Karpas-422 (cell line): ENCODE data around the gene SSTR3. TPM values are rescaled to one million over a fixed set of nuclear protein-coding genes. Genes with fewer than 3 reads are reported as not detected.
A peak's percentile ranks its signal among the peaks of the same experiment; 100 is the strongest.

Experiments
- DNase-seq: peaks from one replicate; pipeline ENCODE4 v3.0.0-alpha.2; 2015
- H2AFZ ChIP-seq: fragments of 200-600 bp; sonication (generic); 2 replicates; pipeline ENCODE4 v1.6.1; 2014; ENCODE audit warnings: antibody characterized with exemption, low read length, mixed read lengths
- H3K27ac ChIP-seq: fragments of 200-600 bp; sonication (generic); 2 replicates; pipeline ENCODE4 v1.5.1; 2014; ENCODE audit warnings: mild to moderate bottlenecking, low read length, moderate library complexity
- H3K27me3 ChIP-seq: fragments of 200-600 bp; sonication (generic); 2 replicates; pipeline ENCODE4 v1.6.1; 2014; ENCODE audit warnings: low read length, mixed read lengths
- H3K36me3 ChIP-seq: fragments of 200-600 bp; sonication (generic); 2 replicates; pipeline ENCODE4 v1.6.1; 2014; ENCODE audit warnings: low read length, mixed read lengths; ENCODE audit not compliant: insufficient read depth
- H3K4me1 ChIP-seq: fragments of 200-600 bp; sonication (generic); 2 replicates; pipeline ENCODE4 v1.6.1; 2014; ENCODE audit warnings: mild to moderate bottlenecking, low read length, mixed read lengths
- H3K4me2 ChIP-seq: fragments of 200-600 bp; sonication (generic); 2 replicates; pipeline ENCODE4 v1.6.1; 2014; ENCODE audit warnings: low read length, low read depth, mild to moderate bottlenecking; ENCODE audit not compliant: poor library complexity, severe bottlenecking
- H3K4me3 ChIP-seq: fragments of 200-600 bp; sonication (generic); 2 replicates; pipeline ENCODE4 v1.5.1; 2014; ENCODE audit warnings: mild to moderate bottlenecking, antibody characterized with exemption, low read length, mixed read lengths
- H3K79me2 ChIP-seq: fragments of 200-600 bp; sonication (generic); 2 replicates; pipeline ENCODE4 v1.6.1; 2014; ENCODE audit warnings: mild to moderate bottlenecking, low read length, mixed read lengths
- H3K9ac ChIP-seq: fragments of 200-600 bp; sonication (generic); 2 replicates; pipeline ENCODE4 v1.6.0; 2014; ENCODE audit warnings: low read length
- H3K9me2 ChIP-seq: fragments of 200-600 bp; sonication (generic), shearing (Covaris generic); replicated peaks from 2 replicates; pipeline ENCODE4 v1.6.0; 2014; ENCODE audit warnings: mild to moderate bottlenecking, low read length, moderate library complexity; ENCODE audit not compliant: insufficient read depth
- H3K9me3 ChIP-seq: fragments of 300-700, 200-600 bp; sonication (generic); 2 replicates; pipeline ENCODE4 v1.6.1; 2014; ENCODE audit warnings: low read length, mixed read lengths
- H4K20me1 ChIP-seq: fragments of 200-600 bp; sonication (generic); 2 replicates; pipeline ENCODE4 v1.6.1; 2014; ENCODE audit warnings: mild to moderate bottlenecking, antibody characterized with exemption, low read length, low read depth; ENCODE audit not compliant: insufficient read depth
- total RNA-seq: library from RNA; depleted of rRNA; stranded (reverse); fragments of >200 nt; shearing (Covaris generic); gene quantifications from 2 replicates; pipeline ENCODE4 v1.2.3, GENCODE V29; 2014; ENCODE audit warnings: low replicate concordance

Gene SSTR3
- total RNA-seq, 1 experiment from 2014 or later = not detected

DNA sequence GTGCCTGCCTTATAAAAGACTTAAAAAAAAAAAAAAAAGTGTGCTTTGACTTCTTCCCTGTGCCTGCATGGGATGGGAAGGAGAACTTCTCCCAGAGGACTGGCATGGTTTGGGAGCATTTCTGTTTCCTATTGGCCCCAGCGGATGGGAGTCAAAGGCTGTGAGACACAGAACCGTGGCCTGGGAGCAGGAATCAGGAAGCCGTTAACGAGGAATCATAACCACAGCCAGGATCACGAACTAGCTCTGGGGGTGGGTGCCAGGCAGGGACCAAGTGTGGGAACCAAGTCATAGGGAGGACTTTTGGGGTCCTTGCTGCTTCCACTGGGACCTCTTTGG, 24.8 kb downstream of the SSTR3 start:
- Histone ChIP-seq H3K27me3 (no peaks in the 10 kb centered on the region), H3K9ac (no peak overlapping the region), H3K4me1 (peaks cover 2% of the 10 kb centered on the region; the same call in 1 of the 2 replicates), H3K4me3 (no peak overlapping the region), H3K4me2 (no peak overlapping the region), H4K20me1 (no peaks in the 10 kb centered on the region), H3K9me2 (no peaks in the 10 kb centered on the region), H3K27ac (no peak overlapping the region), H3K9me3 (no peaks in the 10 kb centered on the region), H3K36me3 (no peaks in the 10 kb centered on the region), H2AFZ (no peak overlapping the region), H3K79me2 (no peaks in the 10 kb centered on the region)
- DNase-seq = no peak

- Histone ChIP-seq H3K36me3 (no peaks in the 10 kb centered on the region), H3K4me2 (no peak overlapping the region), H3K9ac (no peak overlapping the region), H3K27me3 (no peaks in the 10 kb centered on the region), H3K9me2 (no peaks in the 10 kb centered on the region), H3K79me2 (no peaks in the 10 kb centered on the region), H2AFZ (no peak overlapping the region), H3K9me3 (no peaks in the 10 kb centered on the region), H3K4me3 (no peak overlapping the region), H3K4me1 (peaks cover 2% of the 10 kb centered on the region; the same call in 1 of the 2 replicates), H3K27ac (no peak overlapping the region), H4K20me1 (no peaks in the 10 kb centered on the region)
- DNase-seq = no peak
Observed at GRCh38 chr22:37186997-37187522, 25.2 kb downstream of the SSTR3 start.

DNA sequence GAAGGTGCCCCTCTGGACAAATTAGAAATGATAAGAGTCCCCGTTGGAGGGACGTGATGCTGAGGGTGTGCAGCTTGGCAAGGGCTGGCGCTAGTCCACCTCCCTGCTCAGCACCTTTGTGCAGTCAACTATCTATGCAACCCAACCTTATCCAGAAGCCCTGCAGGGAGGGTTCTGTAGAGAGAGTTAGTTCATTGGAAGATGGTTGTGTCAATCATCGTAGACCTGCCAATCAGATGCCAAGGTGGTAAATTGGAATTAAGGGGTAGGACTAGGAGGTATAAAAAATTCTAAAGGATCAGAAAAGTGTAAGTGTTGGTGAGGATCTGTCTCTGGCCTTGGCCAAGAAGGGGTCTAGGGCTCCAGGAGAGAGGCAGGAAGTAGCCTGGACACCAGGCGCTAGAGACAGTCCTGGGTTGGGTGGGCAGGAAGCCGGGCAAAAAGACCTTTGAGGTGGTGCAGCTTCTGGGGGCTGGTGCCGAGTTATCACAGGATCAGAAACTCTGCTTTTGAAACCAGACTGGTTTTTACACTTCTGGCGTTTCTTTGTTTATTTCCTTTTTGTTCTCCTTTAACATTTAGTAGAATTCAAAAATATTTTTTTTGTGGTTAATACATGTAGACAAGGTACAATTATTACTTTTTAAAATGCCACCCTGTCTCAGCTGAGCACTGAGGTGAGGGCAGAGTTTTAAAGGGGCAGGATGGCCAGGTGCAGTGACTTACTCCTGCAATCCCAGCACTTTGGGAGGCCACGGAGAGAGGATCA, 25.9 kb downstream of the SSTR3 start:
- Histone ChIP-seq H3K27me3 (no peaks in the 10 kb centered on the region), H3K79me2 (no peaks in the 10 kb centered on the region), H3K9ac (no peak overlapping the region), H3K9me3 (no peaks in the 10 kb centered on the region), H4K20me1 (no peaks in the 10 kb centered on the region), H3K4me2 (no peak overlapping the region), H3K27ac (no peak overlapping the region), H3K4me3 (no peak overlapping the region), H3K36me3 (no peaks in the 10 kb centered on the region), H3K4me1 (peaks cover 2% of the 10 kb centered on the region; the same call in 1 of the 2 replicates), H2AFZ (no peak overlapping the region), H3K9me2 (no peaks in the 10 kb centered on the region)
- peak; percentile 94 for DNase-seq

- H3K36me3 ChIP-seq = no peaks in the 10 kb centered on the region
- H3K79me2 ChIP-seq = no peaks in the 10 kb centered on the region
- no peak for DNase-seq
- no peak overlapping the region for H3K4me2 ChIP-seq
- no peaks in the 10 kb centered on the region for H3K9me2 ChIP-seq
- H3K4me3 ChIP-seq = no peak overlapping the region
- peaks cover 2% of the 10 kb centered on the region; the same call in 1 of the 2 replicates for H3K4me1 ChIP-seq
- no peak overlapping the region for H3K27ac ChIP-seq
- no peaks in the 10 kb centered on the region for H4K20me1 ChIP-seq
- H2AFZ ChIP-seq = no peak overlapping the region
- no peaks in the 10 kb centered on the region for H3K9me3 ChIP-seq
- no peak overlapping the region for H3K9ac ChIP-seq
- H3K27me3 ChIP-seq = no peaks in the 10 kb centered on the region
Observed at GRCh38 chr22:37185646-37186227, 26.5 kb downstream of the SSTR3 start.

DNA sequence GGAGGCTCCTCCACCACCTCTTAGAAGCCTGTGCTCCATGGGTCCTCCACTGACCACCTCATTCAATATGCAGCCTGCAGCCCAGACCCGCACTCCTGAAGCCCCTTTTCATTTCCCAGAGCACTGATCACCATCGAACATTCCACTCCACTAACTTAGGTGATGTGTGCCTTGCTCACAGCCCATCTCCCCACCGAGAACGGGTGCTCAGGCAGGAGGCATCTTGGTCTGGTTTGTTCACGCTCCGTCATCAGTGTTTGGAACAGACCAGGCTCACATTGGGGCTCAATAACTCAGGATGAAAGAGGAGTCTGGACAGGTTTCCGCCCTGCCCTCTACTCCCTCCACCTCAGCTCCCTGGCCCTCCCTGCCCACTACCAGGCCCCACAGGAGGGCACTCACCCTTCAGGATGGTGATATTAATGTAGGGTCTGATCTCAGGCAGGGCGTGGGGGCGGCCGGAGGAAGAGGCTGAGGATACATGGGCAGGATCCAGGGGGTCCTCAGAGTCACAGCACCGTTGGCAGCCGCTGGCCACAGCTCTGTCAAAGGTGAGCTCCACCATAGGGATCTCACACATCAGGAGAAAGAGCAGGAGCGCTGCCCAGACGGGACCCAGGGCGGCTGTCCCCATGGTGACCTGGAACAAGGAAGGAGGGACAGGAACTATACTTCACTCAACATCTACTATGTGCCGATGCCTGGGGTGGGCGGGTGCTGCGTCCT, 27.3 kb downstream of the SSTR3 start:
- no peaks in the 10 kb centered on the region for H3K79me2 ChIP-seq
- no peaks in the 10 kb centered on the region for H3K9me3 ChIP-seq
- no peak overlapping the region for H3K4me3 ChIP-seq
- no peak overlapping the region for H3K27ac ChIP-seq
- H3K9me2 ChIP-seq = no peaks in the 10 kb centered on the region
- no peak overlapping the region for H2AFZ ChIP-seq
- H3K4me2 ChIP-seq = no peak overlapping the region
- no peaks in the 10 kb centered on the region for H3K27me3 ChIP-seq
- H3K9ac ChIP-seq = no peak overlapping the region
- H3K4me1 ChIP-seq = no peaks in the 10 kb centered on the region
- H3K36me3 ChIP-seq = no peaks in the 10 kb centered on the region
- DNase-seq = no peak
- H4K20me1 ChIP-seq = no peaks in the 10 kb centered on the region

DNA sequence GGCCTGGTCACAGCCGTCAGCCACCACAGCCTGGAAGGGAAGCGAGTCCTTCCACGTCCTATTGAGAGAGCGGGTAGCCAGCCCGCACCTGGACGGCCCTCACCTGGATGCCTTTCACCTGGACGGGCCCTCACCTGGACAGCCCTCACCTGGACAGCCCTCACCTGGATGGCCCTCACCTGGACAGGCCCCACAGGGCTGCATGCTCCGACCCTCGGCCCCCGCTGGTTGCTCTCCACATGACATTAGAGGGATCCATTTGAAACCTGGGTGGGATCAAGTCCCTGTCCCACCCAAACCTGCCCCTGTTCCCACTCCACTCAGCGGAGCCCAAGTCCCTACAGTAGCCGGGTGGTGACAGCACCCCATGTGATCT, 27.9 kb downstream of the SSTR3 start:
- no peak for DNase-seq
- Histone ChIP-seq H2AFZ (no peak overlapping the region), H3K4me3 (no peak overlapping the region), H3K9me2 (no peaks in the 10 kb centered on the region), H3K79me2 (no peaks in the 10 kb centered on the region), H4K20me1 (no peaks in the 10 kb centered on the region), H3K27me3 (no peaks in the 10 kb centered on the region), H3K9ac (no peak overlapping the region), H3K4me1 (no peaks in the 10 kb centered on the region), H3K4me2 (no peak overlapping the region), H3K36me3 (no peaks in the 10 kb centered on the region), H3K27ac (no peak overlapping the region), H3K9me3 (no peaks in the 10 kb centered on the region)

DNA sequence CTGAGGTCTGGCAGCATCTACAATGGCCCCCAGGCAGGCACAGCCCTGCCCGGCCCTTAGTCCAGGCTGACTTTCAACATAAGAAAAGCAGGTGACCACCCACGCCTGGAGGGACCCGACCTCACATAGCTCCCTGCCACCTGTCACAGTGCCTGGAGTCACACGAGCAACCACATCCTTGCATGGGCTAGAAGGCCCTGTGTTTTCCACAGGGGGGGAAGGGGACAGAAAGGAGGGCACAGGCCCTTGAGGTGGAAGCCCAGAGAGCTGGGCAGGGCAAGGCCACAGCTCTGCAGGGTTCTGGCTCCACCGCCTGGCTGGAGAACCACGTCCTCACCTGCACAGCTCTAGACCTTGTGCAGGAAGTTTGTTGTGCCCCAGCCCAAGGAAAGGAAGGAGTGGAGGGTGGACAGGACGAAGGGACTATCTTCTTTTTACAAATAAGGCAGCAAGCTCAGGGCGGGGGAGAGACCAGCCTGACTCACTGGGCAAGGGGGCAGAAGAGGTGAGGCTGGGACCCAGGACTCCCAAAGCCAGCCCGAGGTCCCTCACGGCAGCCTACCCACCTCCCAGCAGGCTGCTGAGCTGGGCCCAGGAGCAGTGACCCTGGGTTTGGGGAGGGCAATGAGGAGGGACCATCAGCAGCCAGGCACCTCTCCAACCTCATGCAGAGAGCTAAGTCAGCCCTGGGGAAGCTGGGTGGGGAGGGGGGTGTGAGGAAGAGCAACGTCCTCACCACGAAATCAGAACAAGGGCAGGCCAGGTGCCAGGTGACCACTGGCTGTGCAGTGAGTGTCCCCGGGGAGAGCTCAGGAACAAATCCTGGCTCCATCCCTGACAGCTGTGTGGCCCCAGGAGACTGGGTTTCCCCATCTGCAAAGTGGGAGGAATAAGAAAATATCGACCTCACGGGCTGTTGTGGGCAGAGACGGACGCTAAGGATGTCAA, 28.6 kb downstream of the SSTR3 start:
- H3K79me2 ChIP-seq = no peaks in the 10 kb centered on the region
- H3K4me1 ChIP-seq = no peaks in the 10 kb centered on the region
- no peak overlapping the region for H3K27ac ChIP-seq
- H3K4me2 ChIP-seq = no peak overlapping the region
- no peaks in the 10 kb centered on the region for H3K9me2 ChIP-seq
- H3K4me3 ChIP-seq = no peak overlapping the region
- no peaks in the 10 kb centered on the region for H4K20me1 ChIP-seq
- H3K27me3 ChIP-seq = no peaks in the 10 kb centered on the region
- no peak overlapping the region for H3K9ac ChIP-seq
- H3K9me3 ChIP-seq = no peaks in the 10 kb centered on the region
- no peak overlapping the region for H2AFZ ChIP-seq
- H3K36me3 ChIP-seq = no peaks in the 10 kb centered on the region
- no peak for DNase-seq
